HEK293T (cell line): ENCODE data around the gene KCNJ13.

Experiments
- BHLHE40 ChIP-seq: fragments of 450-650 bp; IDR thresholded peaks from 2 replicates; pipeline ENCODE4 v1.6.1; 2016; ENCODE audit warnings: mild to moderate bottlenecking, moderate library complexity, borderline replicate concordance
- FOXK2 ChIP-seq: fragments of 450-650 bp; IDR thresholded peaks from 2 replicates; pipeline ENCODE4 v1.6.1; 2016; ENCODE audit warnings: mild to moderate bottlenecking
- LEF1 ChIP-seq: fragments of 450-650 bp; IDR thresholded peaks from 2 replicates; pipeline ENCODE4 v1.6.1; 2017; ENCODE audit warnings: mild to moderate bottlenecking, borderline replicate concordance
- PKNOX1 ChIP-seq: fragments of 450-650 bp; IDR thresholded peaks from 2 replicates; pipeline ENCODE4 v1.6.1; 2016
- SP1 ChIP-seq: fragments of 450-650 bp; IDR thresholded peaks from 2 replicates; pipeline ENCODE4 v1.6.1; 2017
- SUZ12 ChIP-seq: fragments of 450-650 bp; IDR thresholded peaks from 2 replicates; pipeline ENCODE4 v1.6.1; 2016; ENCODE audit warnings: mild to moderate bottlenecking
- TARDBP ChIP-seq: fragments of 450-650 bp; IDR thresholded peaks from 2 replicates; pipeline ENCODE4 v1.6.1; 2016

- TF ChIP-seq SUZ12, result no peak
- TF ChIP-seq LEF1, result no peak
- no peak for TF ChIP-seq FOXK2
- TF ChIP-seq PKNOX1, result no peak
- TF ChIP-seq BHLHE40, result no peak
- no peak for TF ChIP-seq SP1
- TF ChIP-seq TARDBP, result no peak
These were observed 54.5 kb downstream of the KCNJ13 start for GRCh38 chr2:232721882-232722281.
